MCF 10A (cell line): Measurements from ENCODE around the gene MAP6. TPM values are rescaled to one million over a fixed set of nuclear protein-coding genes. Genes with fewer than 3 reads are reported as not detected.

Experiments used
- BruUV-seq: library from RNA; stranded (reverse); fragments of 400-500 nt; replicated peaks from 2 replicates; lab custom pipeline; 2021; lab: Mats Ljungman, UMichigan
- CTCF ChIA-PET: fragments of 300-600 bp; sonication (Branson Sonifier 250); formaldehyde crosslinking; extraction: SDS; loops from one replicate; lab custom pipeline; 2021; ENCODE audit warnings: antibody characterized with exemption, inconsistent platforms; lab: Yijun Ruan, JAX
- POLR2A ChIA-PET: fragments of 300-600, 350-650 bp; sonication (Branson Sonifier 250); formaldehyde crosslinking; extraction: SDS; loops from one replicate; lab custom pipeline; 2020; ENCODE audit warnings: antibody characterized with exemption, inconsistent platforms; lab: Yijun Ruan, JAX
- DNase-seq: peaks from one replicate; pipeline ENCODE4 v3.0.0-alpha.2; 2018; ENCODE audit not compliant: unreplicated experiment
- H3K27ac Mint-ChIP-seq: one replicate; pipeline ENCODE4 v1.8.0; 2022; ENCODE audit warnings: mild to moderate bottlenecking, low read depth, mixed read lengths; ENCODE audit not compliant: unreplicated experiment
- H3K27me3 Mint-ChIP-seq: one replicate; pipeline ENCODE4 v1.8.0; 2022; ENCODE audit warnings: mixed read lengths; ENCODE audit not compliant: insufficient read depth, unreplicated experiment
- H3K36me3 Mint-ChIP-seq: one replicate; pipeline ENCODE4 v1.8.0; 2022; ENCODE audit warnings: mild to moderate bottlenecking, moderate library complexity, mixed read lengths; ENCODE audit not compliant: insufficient read depth, unreplicated experiment
- H3K4me1 Mint-ChIP-seq: one replicate; pipeline ENCODE4 v1.8.0; 2022; ENCODE audit warnings: mixed read lengths; ENCODE audit not compliant: insufficient read depth, unreplicated experiment
- H3K4me3 Mint-ChIP-seq: one replicate; pipeline ENCODE4 v1.8.0; 2022; ENCODE audit warnings: mild to moderate bottlenecking, moderate library complexity, mixed read lengths; ENCODE audit not compliant: unreplicated experiment
- H3K9me3 Mint-ChIP-seq: one replicate; pipeline ENCODE4 v1.8.0; 2022; ENCODE audit warnings: mixed read lengths; ENCODE audit not compliant: unreplicated experiment
- intact Hi-C: fragments of 100-400 bp; cut with micrococcal nuclease; formaldehyde crosslinking; loops from 2 replicates; pipeline ENCODE4 v1.14.1; 2022
- total RNA-seq: library from RNA; stranded (reverse); gene quantifications from 2 replicates; pipeline ENCODE4 v1.2.3, GENCODE V29; 2022
- TF ChIP-seq, protein P1 (sequence below): fragments of 200-600 bp; IDR thresholded peaks from one replicate; pipeline ENCODE4 v1.8.0; 2022; ENCODE audit warnings: antibody characterized with exemption, mild to moderate bottlenecking; ENCODE audit not compliant: unreplicated experiment

MAP6 gene
- total RNA-seq, 1 experiment from 2014 or later, result not detected

DNA sequence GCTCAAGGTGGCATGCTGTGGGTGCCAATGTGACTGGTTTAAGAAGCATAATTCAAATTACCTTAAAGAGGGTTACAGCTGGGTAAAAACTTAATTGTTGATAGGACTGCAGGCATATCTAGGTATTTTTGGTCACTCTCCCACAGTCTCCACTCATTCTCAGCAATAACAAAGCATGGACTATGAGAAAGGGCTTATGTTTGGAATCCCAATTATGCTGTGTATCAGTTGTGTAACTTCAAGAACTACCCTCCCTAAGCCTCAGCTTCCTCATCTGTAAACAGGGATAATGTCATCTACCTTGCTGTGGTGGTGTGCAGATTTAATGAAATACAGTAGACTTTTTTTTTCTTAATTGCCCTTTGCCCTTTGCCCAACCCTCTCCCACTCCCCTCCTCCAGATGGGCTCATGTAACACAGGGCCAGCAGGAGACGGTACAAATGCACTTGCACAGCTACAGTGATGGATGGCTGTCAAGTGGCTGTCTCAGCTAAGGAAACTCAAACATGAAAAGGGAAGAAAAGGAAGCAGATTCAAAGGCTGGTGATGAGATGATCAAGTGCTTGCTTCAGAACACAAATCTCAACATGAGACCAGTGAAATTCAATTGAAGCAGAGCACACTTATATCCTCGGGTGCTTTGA is 37.6 kb downstream of the MAP6 start:
- no peaks in the 10 kb centered on the region for H3K9me3 Mint-ChIP-seq
- H3K36me3 Mint-ChIP-seq, result no peaks in the 10 kb centered on the region
- intact Hi-C loops, result no loop called here
- no TSS peak for BruUV-seq
- H3K4me3 Mint-ChIP-seq, result no peak overlapping the region
- peaks cover 48% of the 10 kb centered on the region for H3K27me3 Mint-ChIP-seq
- TF ChIP-seq, protein P1, sequence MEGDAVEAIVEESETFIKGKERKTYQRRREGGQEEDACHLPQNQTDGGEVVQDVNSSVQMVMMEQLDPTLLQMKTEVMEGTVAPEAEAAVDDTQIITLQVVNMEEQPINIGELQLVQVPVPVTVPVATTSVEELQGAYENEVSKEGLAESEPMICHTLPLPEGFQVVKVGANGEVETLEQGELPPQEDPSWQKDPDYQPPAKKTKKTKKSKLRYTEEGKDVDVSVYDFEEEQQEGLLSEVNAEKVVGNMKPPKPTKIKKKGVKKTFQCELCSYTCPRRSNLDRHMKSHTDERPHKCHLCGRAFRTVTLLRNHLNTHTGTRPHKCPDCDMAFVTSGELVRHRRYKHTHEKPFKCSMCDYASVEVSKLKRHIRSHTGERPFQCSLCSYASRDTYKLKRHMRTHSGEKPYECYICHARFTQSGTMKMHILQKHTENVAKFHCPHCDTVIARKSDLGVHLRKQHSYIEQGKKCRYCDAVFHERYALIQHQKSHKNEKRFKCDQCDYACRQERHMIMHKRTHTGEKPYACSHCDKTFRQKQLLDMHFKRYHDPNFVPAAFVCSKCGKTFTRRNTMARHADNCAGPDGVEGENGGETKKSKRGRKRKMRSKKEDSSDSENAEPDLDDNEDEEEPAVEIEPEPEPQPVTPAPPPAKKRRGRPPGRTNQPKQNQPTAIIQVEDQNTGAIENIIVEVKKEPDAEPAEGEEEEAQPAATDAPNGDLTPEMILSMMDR, result no peak
- H3K4me1 Mint-ChIP-seq, result peaks cover 7% of the 10 kb centered on the region
- DNase-seq, result no peak
- POLR2A ChIA-PET, result no interaction called here
- H3K27ac Mint-ChIP-seq, result no peak overlapping the region
- CTCF ChIA-PET, result no interaction called here

DNA sequence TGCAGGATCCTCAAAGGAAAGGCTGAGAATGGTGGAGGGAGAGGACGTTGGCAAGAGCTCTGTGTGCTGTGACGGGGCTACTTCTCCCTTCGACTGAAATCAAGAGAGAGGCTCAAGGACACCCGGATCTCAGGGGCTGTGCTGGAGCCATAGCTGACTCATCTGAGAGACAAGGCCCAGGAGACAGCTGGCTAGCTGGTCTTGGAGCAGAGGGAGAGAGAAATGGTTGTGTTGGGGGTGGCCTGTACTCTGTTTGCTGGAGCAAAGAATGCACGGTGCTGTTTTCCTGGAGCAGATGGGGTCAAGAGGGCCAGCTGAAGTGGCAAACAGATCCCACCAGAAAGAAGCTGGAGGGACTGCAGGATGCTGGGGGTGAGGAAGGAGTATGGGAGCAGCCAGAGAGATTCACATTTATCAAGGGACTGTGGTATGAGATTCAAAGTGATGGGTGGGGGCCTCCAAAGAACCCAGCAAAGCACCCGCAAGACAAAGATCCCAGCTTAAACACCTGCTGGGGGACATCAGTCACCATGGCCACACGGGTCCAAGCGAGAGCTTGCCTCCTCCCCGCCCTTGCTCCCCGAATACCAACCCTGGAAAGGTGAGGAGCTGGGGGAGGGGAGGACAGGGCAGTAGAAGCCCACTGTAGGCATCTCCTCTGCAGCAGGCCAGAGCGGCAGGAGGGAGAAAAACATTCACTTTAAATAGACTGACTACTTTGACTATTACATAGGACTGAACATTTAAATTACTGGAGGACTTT is 40.8 kb downstream of the MAP6 start:
- ChIA-PET CTCF (interaction anchor here (0.5 kb wide), 1 partner anchor 52 kb away, joined by 3 read pairs; no protein-coding TSS in a partner anchor), POLR2A (interaction anchor here (1.2 kb wide), 1 partner anchor 44 kb away, joined by 3 read pairs; no protein-coding TSS in a partner anchor)
- TF ChIP-seq, protein P1, result no peak
- no peak for DNase-seq
- Mint-ChIP-seq H3K4me3 (no peak overlapping the region), H3K27me3 (peaks cover 34% of the 10 kb centered on the region), H3K27ac (no peak overlapping the region), H3K9me3 (no peaks in the 10 kb centered on the region), H3K36me3 (no peaks in the 10 kb centered on the region), H3K4me1 (peaks cover 9% of the 10 kb centered on the region)
- intact Hi-C loops, result no loop called here
- no TSS peak for BruUV-seq

GRCh38 chr11:75626889-75627529 is 41.8 kb downstream of the MAP6 start:
- Mint-ChIP-seq H3K4me3 (no peak overlapping the region), H3K27ac (no peak overlapping the region), H3K9me3 (no peaks in the 10 kb centered on the region), H3K4me1 (peaks cover 9% of the 10 kb centered on the region), H3K36me3 (no peaks in the 10 kb centered on the region), H3K27me3 (peaks cover 23% of the 10 kb centered on the region)
- ChIA-PET CTCF (interaction anchor here (0.7 kb wide), 1 partner anchor 46 kb away, joined by 3 read pairs; no protein-coding TSS in a partner anchor), POLR2A (no interaction called here)
- intact Hi-C loops, result no loop called here
- DNase-seq, result no peak
- TF ChIP-seq, protein P1, result no peak
- BruUV-seq, result no TSS peak
